A549 treated with ZK216348 at 1 μM for 4 hours (cell line): ENCODE measurements around the gene C3orf62. TPM values are rescaled to one million over a fixed set of nuclear protein-coding genes. Genes with fewer than 3 reads are reported as not detected.

ENCODE experiments used
- total RNA-seq: library from RNA; stranded (reverse); fragments of 200-300 nt; extraction: Qiagen RNA extraction; gene quantifications from 5 replicates; pipeline ENCODE4 v1.2.3, GENCODE V29; 2022; ENCODE audit warnings: low read depth

C3orf62 gene
- total RNA-seq = 1.7 to 2.6 TPM (median 2.0 TPM) in 5 replicates

DNA sequence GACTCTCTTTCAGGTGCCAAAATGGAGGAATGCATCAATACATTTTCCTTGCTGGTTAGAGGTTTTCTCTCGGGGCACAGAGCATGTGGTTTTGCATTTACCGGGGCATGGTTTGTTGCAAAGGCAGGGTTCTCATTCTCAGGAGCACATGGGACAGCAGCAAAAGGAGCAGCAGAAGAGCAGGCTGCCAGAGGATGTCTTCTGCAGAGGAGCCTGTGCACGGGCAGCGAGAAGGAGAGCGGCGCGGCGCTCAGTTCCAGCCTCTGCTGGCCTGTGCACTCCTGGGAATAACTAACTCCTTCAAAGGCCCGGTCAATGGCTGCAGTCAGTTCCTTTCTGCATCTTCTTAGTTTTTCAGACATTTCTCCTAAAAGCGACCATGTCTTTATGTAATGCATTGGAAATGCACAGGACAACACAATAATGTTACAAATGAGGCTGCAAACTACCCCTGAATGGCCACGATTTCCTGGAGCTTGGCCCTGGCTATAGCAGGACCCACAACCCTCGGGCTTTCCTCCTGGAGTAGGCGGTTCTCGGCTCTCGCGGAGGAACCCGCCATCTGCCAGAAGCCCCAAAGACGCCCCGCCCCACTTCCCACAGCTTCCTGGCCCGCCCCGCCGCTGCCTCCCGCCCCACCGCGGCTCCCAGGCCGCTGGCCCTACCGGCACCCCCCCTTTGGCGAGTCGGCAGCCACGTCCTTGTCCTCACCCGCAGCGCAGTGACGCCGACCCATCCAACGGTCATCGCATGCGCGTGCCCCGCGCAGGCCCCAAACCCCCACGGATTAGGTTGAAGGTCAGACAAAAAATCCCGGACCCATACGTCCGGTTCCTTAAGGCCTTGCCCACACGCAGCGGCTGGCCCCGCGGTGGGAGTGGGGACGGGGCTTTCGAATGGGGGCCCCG is at the start of gene C3orf62:
Gene C3orf62, minus strand, starts transcription at position 758 of the 908 bp plus-strand sequence. Its CDS starts 360 bp downstream, at position 398.

Other genes starting within 250 kb of the C3orf62 start
- gene IMPDH2, start 247.8 kb downstream of the C3orf62 start, total RNA-seq = 145 to 163 TPM (median 162 TPM) in 5 replicates
- 36.0 to 45.8 TPM (median 40.4 TPM) in 5 replicates for gene QRICH1, start 183.2 kb downstream of the C3orf62 start, total RNA-seq
- 106 to 180 TPM (median 147 TPM) in 5 replicates for gene QARS1, start 172.5 kb downstream of the C3orf62 start, total RNA-seq
- gene USP19, start 156.4 kb downstream of the C3orf62 start, total RNA-seq = 10.8 to 25.5 TPM (median 24.1 TPM) in 5 replicates
- 60.1 to 124 TPM (median 114 TPM) in 5 replicates for gene LAMB2, start 144.2 kb downstream of the C3orf62 start, total RNA-seq
- 11.2 to 15.5 TPM (median 13.2 TPM) in 5 replicates for gene CCDC71, start 110.9 kb downstream of the C3orf62 start, total RNA-seq
- gene KLHDC8B, start 105.6 kb downstream of the C3orf62 start, total RNA-seq = 4.4 to 6.3 TPM (median 5.8 TPM) in 5 replicates
- 12.9 to 15.9 TPM (median 14.2 TPM) in 5 replicates for gene USP4, start 62.8 kb upstream of the C3orf62 start, total RNA-seq
- gene GPX1, start 81.1 kb upstream of the C3orf62 start, total RNA-seq = 192 to 311 TPM (median 283 TPM) in 5 replicates
- gene RHOA, start 134.7 kb upstream of the C3orf62 start, total RNA-seq = 451 to 581 TPM (median 463 TPM) in 5 replicates
- gene TCTA, start 135.2 kb upstream of the C3orf62 start, total RNA-seq = 18.9 to 24.4 TPM (median 23.7 TPM) in 5 replicates
- 0.24 to 0.54 TPM (median 0.37 TPM) in 5 replicates for gene AMT, start 145.2 kb upstream of the C3orf62 start, total RNA-seq
- 4.1 to 7.6 TPM (median 6.6 TPM) in 5 replicates for gene NICN1, start 152.1 kb upstream of the C3orf62 start, total RNA-seq
- 42.1 to 67.0 TPM (median 56.9 TPM) in 5 replicates for gene DAG1, start 193.0 kb upstream of the C3orf62 start, total RNA-seq